Activated naive CD4-positive, alpha-beta T cell treated with Interleukin-2 at 50 U/mL for 16 hours (primary cell): ENCODE results near the gene SLC25A3.
"Not testable (repeated sequence)": the region's sequence is repeated elsewhere in the genome, so short reads cannot be mapped to it uniquely, and the experiment has no call there.

ENCODE experiments used
- DNase-seq: peaks from one replicate; pipeline ENCODE4 v3.0.0-alpha.2; 2020

Gene SLC25A3

DNA sequence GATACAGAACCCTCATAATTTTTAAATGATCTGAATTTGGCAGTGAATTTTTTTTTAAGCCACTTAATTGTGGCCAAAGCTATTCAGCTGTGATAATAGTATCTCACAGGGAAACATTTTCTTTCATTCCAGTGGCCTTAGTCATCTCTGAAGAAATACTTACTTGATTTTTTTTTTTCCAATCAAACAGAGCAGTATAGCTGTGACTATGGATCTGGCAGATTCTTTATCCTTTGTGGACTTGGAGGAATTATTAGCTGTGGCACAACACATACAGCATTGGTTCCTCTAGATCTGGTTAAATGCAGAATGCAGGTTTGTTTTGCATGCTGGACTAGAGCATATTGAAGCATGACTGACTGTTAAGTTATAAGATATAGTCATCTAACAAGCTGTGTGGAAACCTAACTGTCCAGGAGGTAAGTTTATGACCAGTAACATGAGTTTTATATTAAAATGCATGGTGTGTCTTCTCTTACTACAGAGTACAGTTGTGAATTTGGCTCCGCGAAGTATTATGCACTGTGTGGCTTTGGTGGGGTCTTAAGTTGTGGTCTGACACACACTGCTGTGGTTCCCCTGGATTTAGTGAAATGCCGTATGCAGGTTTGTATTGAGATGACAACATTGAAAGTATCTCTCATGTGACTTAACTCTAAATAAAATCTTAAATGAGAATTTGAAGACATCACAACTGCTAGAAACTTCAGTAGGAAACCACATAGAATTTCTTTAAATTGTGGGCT, 1.9 kb downstream of the SLC25A3 start:
- peak; percentile 14 for DNase-seq

GRCh38 chr12:98597313-98597712, 3.8 kb downstream of the SLC25A3 start:
- DNase-seq, result not testable (repeated sequence)

DNA sequence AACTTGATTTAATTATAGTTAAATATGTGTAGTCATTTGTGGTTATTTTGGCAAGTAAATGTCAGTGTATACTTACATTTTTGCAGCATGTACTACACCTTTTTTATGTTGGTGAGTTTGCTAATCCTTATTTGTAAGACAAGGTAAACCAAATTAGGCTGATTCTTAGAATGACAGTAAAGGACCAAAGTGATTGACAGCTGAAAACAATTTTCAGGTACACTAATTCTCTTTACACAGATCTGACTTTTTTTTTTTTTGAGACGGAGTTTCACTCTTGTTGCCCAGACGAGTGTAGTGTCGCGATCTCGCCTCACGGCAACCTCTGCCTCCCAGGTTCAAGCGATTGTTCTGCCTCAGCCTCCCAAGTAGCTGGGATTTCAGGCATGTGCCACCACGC, 8.4 kb downstream of the SLC25A3 start:
- DNase-seq, result no peak

- no peak for DNase-seq
Measured at GRCh38 chr12:98606359-98606988, 13.0 kb downstream of the SLC25A3 start.

GRCh38 chr12:98610596-98610995, 17.1 kb downstream of the SLC25A3 start:
- DNase-seq, result no peak

DNA sequence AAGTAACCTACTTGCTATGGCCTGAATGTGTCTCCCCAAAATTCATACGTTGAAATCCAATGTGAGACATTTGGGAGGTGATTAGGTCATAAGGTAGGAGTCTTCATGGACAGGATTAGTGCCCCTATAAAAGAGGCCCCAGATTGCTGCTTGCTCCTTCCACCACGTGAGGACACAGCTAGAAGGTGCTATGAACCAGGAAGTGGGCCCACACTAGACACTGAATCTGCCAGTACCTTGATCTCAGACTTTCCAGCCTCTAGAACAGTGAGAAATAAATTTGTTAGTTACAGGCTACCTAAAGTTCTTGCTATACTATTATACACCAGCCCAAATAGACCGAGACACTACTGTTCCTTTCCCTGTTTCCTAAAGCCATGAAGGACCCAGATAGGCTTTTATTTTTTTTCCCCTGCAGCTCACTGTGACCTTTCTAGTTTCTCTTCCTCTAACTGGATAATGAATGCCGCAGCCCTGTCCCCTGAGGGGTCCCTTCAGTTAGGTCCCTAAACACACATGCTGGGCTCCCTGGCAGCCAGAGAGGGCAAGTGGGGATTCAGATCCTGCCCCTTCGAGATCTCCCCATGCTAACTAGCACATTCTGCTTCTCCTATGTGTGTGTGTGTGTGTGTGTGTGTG, 19.3 kb downstream of the SLC25A3 start:
- no peak for DNase-seq

GRCh38 chr12:98618952-98619351, 25.5 kb downstream of the SLC25A3 start:
- DNase-seq, result no peak

GRCh38 chr12:98635657-98636323, 42.3 kb downstream of the SLC25A3 start:
- no peak for DNase-seq

- no peak for DNase-seq
Measured at GRCh38 chr12:98637068-98637467, 43.6 kb downstream of the SLC25A3 start.

DNA sequence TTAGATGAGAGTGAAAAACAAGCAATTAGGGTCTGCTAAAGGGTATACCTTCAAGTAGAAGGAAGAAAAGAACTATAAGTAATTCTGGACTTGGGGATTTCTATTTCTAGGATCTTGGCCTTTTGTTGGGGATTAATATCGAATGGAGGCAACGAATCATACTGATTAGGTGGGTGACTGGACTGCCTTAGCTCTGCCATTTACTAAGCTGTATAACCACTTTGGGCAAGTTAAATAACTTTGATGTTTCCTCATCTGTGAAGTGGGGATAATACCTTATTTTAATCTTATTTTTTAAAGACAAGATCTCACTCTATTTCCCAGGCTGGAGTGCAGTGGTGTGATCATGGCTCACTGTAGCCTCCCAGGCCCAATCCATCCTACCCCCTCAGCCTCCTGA, 44.5 kb downstream of the SLC25A3 start:
- no peak for DNase-seq

- no peak for DNase-seq
Measured at GRCh38 chr12:98639491-98639890, 46.0 kb downstream of the SLC25A3 start.

GRCh38 chr12:98642801-98643200, 49.3 kb downstream of the SLC25A3 start:
- not testable (repeated sequence) for DNase-seq

DNA sequence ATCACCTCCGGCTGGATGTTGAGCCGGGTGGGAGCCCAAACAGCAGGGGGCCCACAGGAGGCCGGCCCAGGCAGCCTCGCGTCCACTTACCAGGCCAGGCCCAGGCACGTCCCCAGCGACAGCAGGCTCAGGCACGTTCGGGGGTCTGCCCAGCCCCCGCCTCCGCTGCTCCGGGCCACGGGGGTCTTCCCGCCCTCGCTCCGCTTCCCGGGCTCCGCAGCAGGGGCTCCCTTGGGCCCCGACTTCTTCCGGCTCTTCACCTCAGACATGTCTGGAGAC, 50.9 kb downstream of the SLC25A3 start:
- no peak for DNase-seq

GRCh38 chr12:98644712-98645571, 51.5 kb downstream of the SLC25A3 start, which contains the start of the genes APAF1 and IKBIP:
APAF1 (plus strand) TSS chr12:98645290; CDS start chr12:98648360, 3,070 bp downstream.
IKBIP (minus strand) TSS chr12:98644788; CDS start chr12:98644701, 87 bp downstream.
- peak; percentile 98 for DNase-seq

- DNase-seq, result no peak
Measured at GRCh38 chr12:98645572-98646067, 52.1 kb downstream of the SLC25A3 start.

- DNase-seq, result no peak
Measured at GRCh38 chr12:98646294-98647090, 53.0 kb downstream of the SLC25A3 start.

DNA sequence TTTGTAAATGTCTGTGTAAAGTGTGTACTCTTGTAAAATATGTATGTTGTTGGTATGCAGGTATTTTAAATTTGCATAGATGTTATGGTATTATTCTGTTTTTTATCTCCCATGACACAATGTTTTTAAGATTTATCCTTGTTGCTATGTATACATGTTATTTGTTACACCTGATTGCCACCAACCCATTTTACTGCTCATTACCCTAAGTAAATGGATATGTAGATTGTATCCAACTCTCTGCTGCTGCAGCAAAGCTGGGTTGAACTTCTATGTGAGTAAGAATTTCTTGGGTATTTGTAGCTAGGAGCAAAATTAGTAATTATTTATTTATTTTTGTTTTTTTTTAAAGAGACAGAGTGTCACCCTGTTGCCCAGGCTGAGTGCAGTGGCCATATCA, 57.8 kb downstream of the SLC25A3 start:
- DNase-seq, result no peak

DNA sequence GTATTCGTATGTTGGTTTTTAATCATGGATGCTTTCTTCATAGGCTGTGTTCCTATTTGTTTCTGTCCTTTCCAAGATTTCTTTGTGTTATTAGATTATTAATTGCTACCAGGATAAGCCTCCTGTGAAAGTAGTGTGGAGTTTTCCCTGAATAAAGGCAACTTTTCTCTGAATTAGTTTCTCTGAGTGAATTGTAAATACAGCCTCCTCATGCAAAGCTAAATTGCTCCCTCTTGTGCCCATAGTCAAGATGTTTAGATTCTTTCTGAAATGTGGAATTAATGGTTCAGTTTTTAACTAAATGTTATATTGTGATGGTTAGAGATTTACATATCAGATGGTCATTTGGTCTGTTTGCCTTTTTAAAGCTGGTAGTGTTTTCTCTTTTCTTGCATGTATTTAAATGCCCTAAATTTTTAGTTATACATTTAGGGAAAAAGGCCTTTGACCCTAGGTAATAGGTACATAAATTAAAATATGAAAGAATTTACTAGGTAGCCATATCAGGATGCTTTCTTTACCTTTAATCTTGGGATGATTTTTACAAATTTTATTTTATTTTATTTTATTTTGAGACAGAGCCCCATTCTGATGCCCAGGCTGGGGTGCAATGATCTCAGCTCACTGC, 60.5 kb downstream of the SLC25A3 start:
- DNase-seq, result no peak
